HEK293 (cell line): ENCODE measurements around the gene SEC16A.

Experiments used
- CTCF ChIA-PET: fragments of 350-600 bp; formaldehyde crosslinking; extraction: SDS; loops from one replicate; lab custom pipeline; 2021; ENCODE audit warnings: antibody characterized with exemption; lab: Yijun Ruan, JAX
- POLR2A ChIA-PET: fragments of 300-600 bp; formaldehyde crosslinking; extraction: SDS; loops from one replicate; lab custom pipeline; 2020; ENCODE audit warnings: antibody characterized with exemption, inconsistent platforms; lab: Yijun Ruan, JAX
- H3K27ac ChIP-seq: fragments of 200-500 bp; sonication (Bioruptor generic); 2 replicates; pipeline ENCODE4 v1.5.1; 2014; ENCODE audit warnings: low read depth, low read length, control low read depth, inconsistent platforms; ENCODE audit errors: extremely low read depth
- H3K36me3 ChIP-seq, 2 experiments: fragments of 200-500 bp in 1 of 2; sonication (Bioruptor generic) in 1 of 2; 1 replicate in 1 of 2; 2 replicates in 1 of 2; pipeline ENCODE4 v1.5.1; 2014 to 2017; ENCODE audit warnings: inconsistent platforms in 2 of 2, low read length in 2 of 2; ENCODE audit not compliant: control insufficient read depth in 2 of 2, insufficient read depth in 1 of 2
- H3K4me1 ChIP-seq: fragments of 200-500 bp; sonication (Bioruptor generic); 2 replicates; pipeline ENCODE4 v1.5.1; 2014; ENCODE audit warnings: mild to moderate bottlenecking, low read length, inconsistent platforms; ENCODE audit not compliant: control insufficient read depth, insufficient read depth
- H3K4me3 ChIP-seq: 2 replicates; pipeline ENCODE4 v1.5.1; 2011; ENCODE audit warnings: low read depth, mild to moderate bottlenecking, control low read depth, low read length, moderate library complexity
- H3K9me3 ChIP-seq: fragments of 200-500 bp; sonication (Bioruptor generic); 2 replicates; pipeline ENCODE4 v1.5.1; 2014; ENCODE audit warnings: low read depth, low read length, inconsistent platforms; ENCODE audit not compliant: control insufficient read depth, insufficient read depth
- GFI1B ChIP-seq: fragments of 450-650 bp; formaldehyde crosslinking; IDR thresholded peaks from 2 replicates; pipeline ENCODE4 v1.5.1; 2016; ENCODE audit warnings: missing biosample characterization, missing genetic modification characterization
- HOXD13 ChIP-seq: sonication (generic); formaldehyde crosslinking; IDR thresholded peaks from 2 replicates; pipeline ENCODE4 v1.8.0; 2022; ENCODE audit warnings: missing genetic modification reagents, borderline replicate concordance
- KLF16 ChIP-seq: fragments of 450-650 bp; formaldehyde crosslinking; IDR thresholded peaks from 2 replicates; pipeline ENCODE4 v1.5.1; 2017; ENCODE audit warnings: missing biosample characterization, missing genetic modification characterization
- OVOL3 ChIP-seq: fragments of 450-650 bp; formaldehyde crosslinking; IDR thresholded peaks from 2 replicates; pipeline ENCODE4 v1.5.1; 2016; ENCODE audit warnings: missing biosample characterization, missing genetic modification characterization
- SETDB1 ChIP-seq: IDR thresholded peaks from one replicate; pipeline ENCODE4 v1.6.1; 2017; ENCODE audit warnings: mild to moderate bottlenecking, low read length, moderate library complexity, mixed read lengths; ENCODE audit not compliant: insufficient read length
- SP2 ChIP-seq: fragments of 450-650 bp; formaldehyde crosslinking; IDR thresholded peaks from 2 replicates; pipeline ENCODE4 v1.5.1; 2016; ENCODE audit warnings: missing biosample characterization, missing genetic modification characterization
- ZNF112 ChIP-seq: fragments of 450-650 bp; formaldehyde crosslinking; IDR thresholded peaks from 2 replicates; pipeline ENCODE4 v1.5.0; 2017; ENCODE audit warnings: missing biosample characterization, missing genetic modification characterization
- ZNF132 ChIP-seq: fragments of 450-650 bp; formaldehyde crosslinking; IDR thresholded peaks from 2 replicates; pipeline ENCODE4 v1.5.1; 2017; ENCODE audit warnings: missing biosample characterization, missing genetic modification characterization, borderline replicate concordance
- ZNF174 ChIP-seq: fragments of 450-650 bp; formaldehyde crosslinking; IDR thresholded peaks from 2 replicates; pipeline ENCODE4 v1.5.0; 2017; ENCODE audit warnings: missing biosample characterization, mild to moderate bottlenecking, missing genetic modification characterization
- ZNF248 ChIP-seq: fragments of 450-650 bp; formaldehyde crosslinking; IDR thresholded peaks from 2 replicates; pipeline ENCODE4 v1.5.1; 2017; ENCODE audit warnings: missing biosample characterization, missing genetic modification characterization
- ZNF266 ChIP-seq: fragments of 450-650 bp; formaldehyde crosslinking; IDR thresholded peaks from 2 replicates; pipeline ENCODE4 v1.5.1; 2016; ENCODE audit warnings: missing biosample characterization, missing genetic modification characterization, low read depth
- ZNF324 ChIP-seq: fragments of 450-650 bp; formaldehyde crosslinking; IDR thresholded peaks from 2 replicates; pipeline ENCODE4 v1.5.1; 2016; ENCODE audit warnings: missing biosample characterization, missing genetic modification characterization
- ZNF341 ChIP-seq: fragments of 450-650 bp; formaldehyde crosslinking; IDR thresholded peaks from 2 replicates; pipeline ENCODE4; 2016; ENCODE audit warnings: low read depth, missing biosample characterization, missing genetic modification characterization
- ZNF354C ChIP-seq: fragments of 450-650 bp; formaldehyde crosslinking; IDR thresholded peaks from 2 replicates; pipeline ENCODE4 v1.5.1; 2016; ENCODE audit warnings: missing biosample characterization, missing genetic modification characterization, low read depth, borderline replicate concordance
- ZNF426 ChIP-seq: fragments of 450-650 bp; formaldehyde crosslinking; IDR thresholded peaks from 2 replicates; pipeline ENCODE4 v1.5.1; 2017; ENCODE audit warnings: missing biosample characterization, missing genetic modification characterization, mild to moderate bottlenecking, inconsistent platforms, moderate library complexity
- ZNF473 ChIP-seq: fragments of 450-650 bp; formaldehyde crosslinking; IDR thresholded peaks from 2 replicates; pipeline ENCODE4 v1.5.1; 2017; ENCODE audit warnings: missing biosample characterization, missing genetic modification characterization
- ZNF501 ChIP-seq: fragments of 450-650 bp; formaldehyde crosslinking; IDR thresholded peaks from 2 replicates; pipeline ENCODE4 v1.5.1; 2016; ENCODE audit warnings: missing biosample characterization, missing genetic modification characterization
- ZNF544 ChIP-seq: fragments of 450-650 bp; formaldehyde crosslinking; IDR thresholded peaks from 2 replicates; pipeline ENCODE4 v1.5.0; 2017; ENCODE audit warnings: missing biosample characterization, missing genetic modification characterization
- ZNF548 ChIP-seq: fragments of 450-650 bp; formaldehyde crosslinking; IDR thresholded peaks from 2 replicates; pipeline ENCODE4 v1.5.1; 2016; ENCODE audit warnings: missing biosample characterization, missing genetic modification characterization
- ZNF560 ChIP-seq: fragments of 450-650 bp; formaldehyde crosslinking; IDR thresholded peaks from 2 replicates; pipeline ENCODE4 v1.5.1; 2017; ENCODE audit warnings: missing biosample characterization, missing genetic modification characterization, borderline replicate concordance
- ZNF658 ChIP-seq: fragments of 450-650 bp; formaldehyde crosslinking; IDR thresholded peaks from 2 replicates; pipeline ENCODE4; 2016; ENCODE audit warnings: missing biosample characterization, missing genetic modification characterization
- TF ChIP-seq, protein P1 (sequence below): fragments of 450-650 bp; formaldehyde crosslinking; IDR thresholded peaks from 2 replicates; pipeline ENCODE4 v1.5.1; 2016; ENCODE audit warnings: missing biosample characterization, missing genetic modification characterization
- TF ChIP-seq, protein P2 (sequence below): fragments of 450-650 bp; formaldehyde crosslinking; IDR thresholded peaks from 2 replicates; pipeline ENCODE4 v1.5.1; 2016; ENCODE audit warnings: missing biosample characterization, missing genetic modification characterization
- TF ChIP-seq, protein P3 (sequence below): fragments of 450-650 bp; formaldehyde crosslinking; IDR thresholded peaks from 2 replicates; pipeline ENCODE4 v1.5.1; 2017; ENCODE audit warnings: missing biosample characterization, missing genetic modification characterization
- TF ChIP-seq, protein P4 (sequence below): fragments of 450-650 bp; formaldehyde crosslinking; optimal IDR thresholded peaks from 2 replicates; pipeline ENCODE3; 2016; ENCODE audit warnings: missing biosample characterization, mild to moderate bottlenecking, missing genetic modification characterization
- TF ChIP-seq, protein P5 (sequence below): fragments of 450-650 bp; IDR thresholded peaks from 2 replicates; pipeline ENCODE4 v1.5.1; 2018; ENCODE audit warnings: missing biosample characterization, missing genetic modification characterization

SEC16A gene

DNA sequence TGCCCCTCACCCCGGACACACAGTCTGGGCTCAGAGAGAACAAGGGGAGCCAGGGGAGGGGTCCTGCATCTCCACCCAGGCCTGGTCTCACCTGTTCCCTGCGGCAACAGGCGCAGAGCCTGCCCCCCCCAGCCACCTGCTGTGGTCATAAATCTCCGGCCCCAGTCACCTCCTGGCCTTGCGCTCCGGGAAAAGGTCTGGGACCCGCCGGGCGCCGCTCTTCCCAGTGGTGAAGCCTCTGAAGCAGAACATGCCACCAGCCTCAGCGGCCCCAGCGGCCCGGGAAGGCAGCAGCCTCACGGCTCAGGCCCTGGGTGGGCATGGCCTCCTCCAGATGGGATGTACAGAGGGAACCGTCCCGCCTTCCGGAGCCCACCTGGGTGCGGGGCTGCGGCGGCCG, 42.4 kb upstream of the SEC16A start (continued):
- no peak for TF ChIP-seq ZNF266 (tag by site-specific recombination)

DNA sequence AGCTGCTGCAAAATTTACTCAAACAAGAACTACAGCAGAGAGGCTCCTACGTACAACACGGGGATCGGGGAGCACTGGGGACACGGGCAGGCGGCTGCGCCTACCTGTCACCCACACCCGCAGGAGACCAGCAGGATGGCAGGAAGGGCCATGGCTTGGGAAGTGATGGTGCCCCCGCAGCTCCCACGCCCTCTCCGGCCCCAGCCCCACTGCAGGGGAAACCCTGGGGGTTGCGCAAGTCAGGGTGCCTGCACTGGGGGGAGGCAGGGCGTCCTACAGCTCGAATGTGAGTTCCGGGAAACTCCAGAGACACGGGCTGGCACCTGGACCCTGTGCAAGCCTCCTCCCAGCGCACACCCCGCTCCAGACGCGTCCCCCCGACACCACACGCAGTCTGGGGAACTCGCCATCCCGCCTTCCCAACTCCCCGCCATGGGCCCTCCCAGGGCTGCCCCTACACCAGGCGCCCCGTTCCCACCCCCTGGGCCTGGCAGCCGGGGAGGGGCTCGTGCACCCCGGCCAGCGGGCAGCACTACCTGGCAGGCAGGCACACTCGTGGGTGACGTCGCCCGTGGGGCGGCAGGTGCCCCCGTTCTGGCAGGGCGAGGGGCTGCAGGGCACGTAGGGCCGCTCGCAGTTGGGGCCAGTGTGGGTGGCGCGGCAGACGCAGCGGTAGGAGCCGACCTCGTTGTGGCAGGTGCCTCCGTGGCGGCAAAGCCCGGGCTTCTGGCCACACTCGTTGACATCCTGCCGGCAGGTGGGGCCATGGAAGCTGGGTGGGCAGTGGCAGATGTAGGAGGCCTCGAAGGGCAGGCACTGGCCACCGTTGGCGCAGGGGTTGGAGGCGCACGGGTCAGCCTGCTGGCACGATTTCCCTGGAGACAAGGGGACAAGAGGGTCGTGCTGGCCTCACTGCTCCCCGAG, 39.7 kb upstream of the SEC16A start:
- Histone ChIP-seq H3K36me3 (peaks cover 0 to 23% of the 10 kb centered on the region in 2 experiments; a peak in 1 of 3 replicates), H3K4me3 (no peak overlapping the region), H3K4me1 (no peaks in the 10 kb centered on the region), H3K27ac (no peak overlapping the region), H3K9me3 (no peaks in the 10 kb centered on the region)
- ChIA-PET CTCF (interaction anchor here (0.5 to 0.7 kb wide), 2 partner anchors 34 to 38 kb away, joined by 3 to 4 read pairs; no protein-coding TSS in a partner anchor), POLR2A (interaction anchor here (1.5 kb wide), 1 partner anchor 17 kb away, joined by 4 read pairs; no protein-coding TSS in a partner anchor)
- TF ChIP-seq ZNF324 (no peak), OVOL3 (tag by site-specific recombination) (no peak), HOXD13 (CRISPR knock-in tag) (no peak), KLF16 (tag by site-specific recombination) (no peak), ZNF473 (no peak), ZNF560 (tag by site-specific recombination) (no peak), ZNF544 (tag by site-specific recombination) (no peak), ZNF426 (tag by site-specific recombination) (no peak), ZNF548 (tag by site-specific recombination) (no peak), ZNF341 (tag by site-specific recombination) (no peak), ZNF248 (no peak), ZNF354C (no peak), ZNF501 (tag by site-specific recombination) (no peak), GFI1B (tag by site-specific recombination) (no peak)
- TF ChIP-seq, protein P1, sequence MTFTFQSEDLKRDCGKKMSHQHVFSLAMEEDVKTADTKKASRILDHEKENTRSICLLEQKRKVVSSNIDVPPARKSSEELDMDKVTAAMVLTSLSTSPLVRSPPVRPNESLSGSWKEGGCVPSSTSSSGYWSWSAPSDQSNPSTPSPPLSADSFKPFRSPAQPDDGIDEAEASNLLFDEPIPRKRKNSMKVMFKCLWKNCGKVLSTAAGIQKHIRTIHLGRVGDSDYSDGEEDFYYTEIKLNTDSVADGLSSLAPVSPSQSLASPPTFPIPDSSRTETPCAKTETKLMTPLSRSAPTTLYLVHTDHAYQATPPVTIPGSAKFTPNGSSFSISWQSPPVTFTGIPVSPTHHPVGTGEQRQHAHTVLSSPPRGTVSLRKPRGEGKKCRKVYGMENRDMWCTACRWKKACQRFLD, result no peak
- TF ChIP-seq, protein P2, sequence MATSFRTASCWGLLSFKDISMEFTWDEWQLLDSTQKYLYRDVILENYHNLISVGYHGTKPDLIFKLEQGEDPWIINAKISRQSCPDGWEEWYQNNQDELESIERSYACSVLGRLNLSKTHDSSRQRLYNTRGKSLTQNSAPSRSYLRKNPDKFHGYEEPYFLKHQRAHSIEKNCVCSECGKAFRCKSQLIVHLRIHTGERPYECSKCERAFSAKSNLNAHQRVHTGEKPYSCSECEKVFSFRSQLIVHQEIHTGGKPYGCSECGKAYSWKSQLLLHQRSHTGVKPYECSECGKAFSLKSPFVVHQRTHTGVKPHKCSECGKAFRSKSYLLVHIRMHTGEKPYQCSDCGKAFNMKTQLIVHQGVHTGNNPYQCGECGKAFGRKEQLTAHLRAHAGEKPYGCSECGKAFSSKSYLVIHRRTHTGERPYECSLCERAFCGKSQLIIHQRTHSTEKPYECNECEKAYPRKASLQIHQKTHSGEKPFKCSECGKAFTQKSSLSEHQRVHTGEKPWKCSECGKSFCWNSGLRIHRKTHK (tag by site-specific recombination), result no peak
- TF ChIP-seq, protein P3, sequence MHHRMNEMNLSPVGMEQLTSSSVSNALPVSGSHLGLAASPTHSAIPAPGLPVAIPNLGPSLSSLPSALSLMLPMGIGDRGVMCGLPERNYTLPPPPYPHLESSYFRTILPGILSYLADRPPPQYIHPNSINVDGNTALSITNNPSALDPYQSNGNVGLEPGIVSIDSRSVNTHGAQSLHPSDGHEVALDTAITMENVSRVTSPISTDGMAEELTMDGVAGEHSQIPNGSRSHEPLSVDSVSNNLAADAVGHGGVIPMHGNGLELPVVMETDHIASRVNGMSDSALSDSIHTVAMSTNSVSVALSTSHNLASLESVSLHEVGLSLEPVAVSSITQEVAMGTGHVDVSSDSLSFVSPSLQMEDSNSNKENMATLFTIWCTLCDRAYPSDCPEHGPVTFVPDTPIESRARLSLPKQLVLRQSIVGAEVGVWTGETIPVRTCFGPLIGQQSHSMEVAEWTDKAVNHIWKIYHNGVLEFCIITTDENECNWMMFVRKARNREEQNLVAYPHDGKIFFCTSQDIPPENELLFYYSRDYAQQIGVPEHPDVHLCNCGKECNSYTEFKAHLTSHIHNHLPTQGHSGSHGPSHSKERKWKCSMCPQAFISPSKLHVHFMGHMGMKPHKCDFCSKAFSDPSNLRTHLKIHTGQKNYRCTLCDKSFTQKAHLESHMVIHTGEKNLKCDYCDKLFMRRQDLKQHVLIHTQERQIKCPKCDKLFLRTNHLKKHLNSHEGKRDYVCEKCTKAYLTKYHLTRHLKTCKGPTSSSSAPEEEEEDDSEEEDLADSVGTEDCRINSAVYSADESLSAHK, result no peak

DNA sequence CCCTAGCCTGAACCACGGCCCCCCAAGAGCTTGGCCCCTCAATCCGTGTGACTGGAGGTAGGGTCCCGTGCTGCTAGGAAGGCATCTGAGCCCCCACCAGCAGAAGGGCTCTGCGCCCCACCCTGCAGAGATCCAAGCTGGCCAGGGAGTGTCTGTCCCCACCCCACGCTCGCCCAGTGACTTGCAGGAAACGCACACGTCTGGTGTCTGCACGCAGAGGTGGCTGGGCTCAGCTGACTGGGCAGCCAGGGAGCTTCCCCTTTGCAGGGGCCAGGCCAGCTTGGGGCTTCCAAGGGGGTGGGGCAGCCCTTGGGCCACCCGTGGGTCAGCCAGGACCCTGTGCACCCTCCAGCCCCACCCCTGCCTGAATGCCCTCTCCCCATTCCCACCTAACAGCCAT, 38.7 kb upstream of the SEC16A start:
- H3K36me3 ChIP-seq, result peaks cover 0 to 28% of the 10 kb centered on the region in 2 experiments; a peak in 1 of 3 replicates
- H3K27ac ChIP-seq, result no peak overlapping the region
- no peaks in the 10 kb centered on the region for H3K9me3 ChIP-seq
- no peaks in the 10 kb centered on the region for H3K4me1 ChIP-seq
- ChIA-PET CTCF (interaction anchor here (1.0 kb wide), 1 partner anchor 34 kb away, joined by 5 read pairs; no protein-coding TSS in a partner anchor), POLR2A (interaction anchor here (0.7 to 1.5 kb wide), 2 partner anchors 18 to 21 kb away, joined by 3 to 4 read pairs; no protein-coding TSS in a partner anchor)
- no peak overlapping the region for H3K4me3 ChIP-seq
- no peak for TF ChIP-seq ZNF174 (tag by site-specific recombination)
- TF ChIP-seq ZNF658 (tag by site-specific recombination), result no peak
- TF ChIP-seq ZNF132 (tag by site-specific recombination), result no peak
- TF ChIP-seq SP2 (tag by site-specific recombination), result no peak
- no peak for TF ChIP-seq ZNF324
- TF ChIP-seq SETDB1, result no peak
- TF ChIP-seq, protein P4, sequence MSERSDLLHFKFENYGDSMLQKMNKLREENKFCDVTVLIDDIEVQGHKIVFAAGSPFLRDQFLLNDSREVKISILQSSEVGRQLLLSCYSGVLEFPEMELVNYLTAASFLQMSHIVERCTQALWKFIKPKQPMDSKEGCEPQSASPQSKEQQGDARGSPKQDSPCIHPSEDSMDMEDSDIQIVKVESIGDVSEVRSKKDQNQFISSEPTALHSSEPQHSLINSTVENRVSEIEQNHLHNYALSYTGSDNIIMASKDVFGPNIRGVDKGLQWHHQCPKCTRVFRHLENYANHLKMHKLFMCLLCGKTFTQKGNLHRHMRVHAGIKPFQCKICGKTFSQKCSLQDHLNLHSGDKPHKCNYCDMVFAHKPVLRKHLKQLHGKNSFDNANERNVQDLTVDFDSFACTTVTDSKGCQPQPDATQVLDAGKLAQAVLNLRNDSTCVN, result no peak
- no peak for TF ChIP-seq OVOL3 (tag by site-specific recombination)
- no peak for TF ChIP-seq ZNF112 (tag by site-specific recombination)
- TF ChIP-seq, protein P5, sequence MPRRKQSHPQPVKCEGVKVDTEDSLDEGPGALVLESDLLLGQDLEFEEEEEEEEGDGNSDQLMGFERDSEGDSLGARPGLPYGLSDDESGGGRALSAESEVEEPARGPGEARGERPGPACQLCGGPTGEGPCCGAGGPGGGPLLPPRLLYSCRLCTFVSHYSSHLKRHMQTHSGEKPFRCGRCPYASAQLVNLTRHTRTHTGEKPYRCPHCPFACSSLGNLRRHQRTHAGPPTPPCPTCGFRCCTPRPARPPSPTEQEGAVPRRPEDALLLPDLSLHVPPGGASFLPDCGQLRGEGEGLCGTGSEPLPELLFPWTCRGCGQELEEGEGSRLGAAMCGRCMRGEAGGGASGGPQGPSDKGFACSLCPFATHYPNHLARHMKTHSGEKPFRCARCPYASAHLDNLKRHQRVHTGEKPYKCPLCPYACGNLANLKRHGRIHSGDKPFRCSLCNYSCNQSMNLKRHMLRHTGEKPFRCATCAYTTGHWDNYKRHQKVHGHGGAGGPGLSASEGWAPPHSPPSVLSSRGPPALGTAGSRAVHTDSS (tag by site-specific recombination), result no peak
